Measurements from ENCODE around the gene BNIP1. TPM values are rescaled to one million over a fixed set of nuclear protein-coding genes. Genes with fewer than 3 reads are reported as not detected.
"Not testable (repeated sequence)": the region's sequence is repeated elsewhere in the genome, so short reads cannot be mapped to it uniquely, and the experiment has no call there.

BNIP1 gene
- total RNA-seq, 3 donors from 2014 or later = 10.9 to 12.4 (median 11.4) TPM

GRCh38 chr5:173108914-173109313 is 35.4 kb upstream of the BNIP1 start:
- intact Hi-C loops (cut with DNase I, micrococcal nuclease) = no loop called here
- H3K9me3 ChIP-seq = no peaks in the 10 kb centered on the region
- no peak overlapping the region for H3K4me3 ChIP-seq
- H3K4me1 ChIP-seq (ENCODE audit: low read depth) = peaks cover 5% of the 10 kb centered on the region
- ATAC-seq = no peak
- TF ChIP-seq, protein P1, sequence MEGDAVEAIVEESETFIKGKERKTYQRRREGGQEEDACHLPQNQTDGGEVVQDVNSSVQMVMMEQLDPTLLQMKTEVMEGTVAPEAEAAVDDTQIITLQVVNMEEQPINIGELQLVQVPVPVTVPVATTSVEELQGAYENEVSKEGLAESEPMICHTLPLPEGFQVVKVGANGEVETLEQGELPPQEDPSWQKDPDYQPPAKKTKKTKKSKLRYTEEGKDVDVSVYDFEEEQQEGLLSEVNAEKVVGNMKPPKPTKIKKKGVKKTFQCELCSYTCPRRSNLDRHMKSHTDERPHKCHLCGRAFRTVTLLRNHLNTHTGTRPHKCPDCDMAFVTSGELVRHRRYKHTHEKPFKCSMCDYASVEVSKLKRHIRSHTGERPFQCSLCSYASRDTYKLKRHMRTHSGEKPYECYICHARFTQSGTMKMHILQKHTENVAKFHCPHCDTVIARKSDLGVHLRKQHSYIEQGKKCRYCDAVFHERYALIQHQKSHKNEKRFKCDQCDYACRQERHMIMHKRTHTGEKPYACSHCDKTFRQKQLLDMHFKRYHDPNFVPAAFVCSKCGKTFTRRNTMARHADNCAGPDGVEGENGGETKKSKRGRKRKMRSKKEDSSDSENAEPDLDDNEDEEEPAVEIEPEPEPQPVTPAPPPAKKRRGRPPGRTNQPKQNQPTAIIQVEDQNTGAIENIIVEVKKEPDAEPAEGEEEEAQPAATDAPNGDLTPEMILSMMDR (IDR thresholded peaks at IDR 0.05) = no peak
- no peak for DNase-seq
- no peaks in the 10 kb centered on the region for H3K36me3 ChIP-seq (ENCODE audit: low read depth)

- TF ChIP-seq, protein P1 (IDR thresholded peaks at IDR 0.05) = no peak
- Histone ChIP-seq H3K4me1 (ENCODE audit: low read depth) (peaks cover 5% of the 10 kb centered on the region), H3K9me3 (peaks cover 7% of the 10 kb centered on the region), H3K4me3 (no peak overlapping the region), H3K36me3 (ENCODE audit: low read depth) (no peaks in the 10 kb centered on the region)
- ATAC-seq (no peak), DNase-seq (no peak)
- intact Hi-C loops (cut with DNase I, micrococcal nuclease) = no loop called here
Observed at GRCh38 chr5:173114536-173114935, 29.8 kb upstream of the BNIP1 start.

GRCh38 chr5:173119719-173120118 is 24.6 kb upstream of the BNIP1 start:
- ATAC-seq = no peak
- H3K36me3 ChIP-seq (ENCODE audit: low read depth) = no peaks in the 10 kb centered on the region

DNA sequence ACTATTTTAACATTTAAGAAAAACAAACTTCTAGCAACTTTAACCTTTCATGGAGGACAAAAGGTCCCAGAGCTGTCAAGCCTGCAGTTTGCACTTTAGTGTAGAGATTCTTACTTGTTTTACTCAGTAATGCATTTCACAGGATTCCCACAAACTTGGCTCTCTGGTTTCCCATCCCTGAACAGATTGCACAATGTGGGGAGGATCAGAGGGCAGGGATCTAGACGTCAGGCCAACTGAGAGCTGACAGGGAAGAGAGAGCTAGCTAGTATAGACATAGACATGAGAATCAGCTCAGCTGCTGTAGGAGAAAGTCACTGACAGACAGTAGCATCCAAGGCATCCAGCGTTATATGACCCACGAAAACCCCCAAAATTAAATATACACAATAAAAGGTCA is 20.9 kb upstream of the BNIP1 start:
- intact Hi-C loops (cut with DNase I, micrococcal nuclease) = no loop called here

More at GRCh38 chr5:173119719-173120118, 24.6 kb upstream of the BNIP1 start:
- intact Hi-C loops (cut with DNase I, micrococcal nuclease) = no loop called here
- Histone ChIP-seq H3K4me3 (no peak overlapping the region), H3K4me1 (ENCODE audit: low read depth) (no peaks in the 10 kb centered on the region), H3K9me3 (peaks cover 8% of the 10 kb centered on the region)
- no peak for DNase-seq
- TF ChIP-seq, protein P1 (IDR thresholded peaks at IDR 0.05) = no peak

DNA sequence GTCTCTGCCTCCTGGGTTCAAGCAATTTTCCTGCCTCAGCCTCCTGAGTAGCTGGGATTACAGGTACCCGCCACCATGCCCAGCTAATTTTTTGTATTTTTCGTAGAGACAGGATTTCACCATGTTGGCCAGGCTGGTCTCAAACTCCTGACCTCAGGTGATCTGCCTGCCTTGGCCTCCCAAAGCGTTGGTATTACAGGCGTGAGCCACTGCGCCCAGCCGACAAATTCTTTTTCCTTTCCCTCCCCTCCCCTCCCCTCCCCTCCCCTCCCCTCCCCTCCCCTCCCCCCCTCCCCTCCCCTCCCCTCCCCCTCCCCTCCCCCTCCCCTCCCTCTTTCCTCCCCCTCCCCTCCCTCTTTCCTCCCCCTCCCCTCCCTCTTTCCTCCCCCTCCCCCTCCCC is 12.2 kb upstream of the BNIP1 start:
- H3K36me3 ChIP-seq (ENCODE audit: low read depth); H3K4me1 ChIP-seq (ENCODE audit: low read depth); H3K9me3 ChIP-seq; H3K4me3 ChIP-seq; DNase-seq; ATAC-seq; intact Hi-C loops (cut with DNase I, micrococcal nuclease): not testable (repeated sequence)

More for the DNA sequence above, 20.9 kb upstream of the BNIP1 start:
- Histone ChIP-seq H3K9me3 (peaks cover 8% of the 10 kb centered on the region), H3K4me3 (no peak overlapping the region), H3K4me1 (ENCODE audit: low read depth) (no peaks in the 10 kb centered on the region), H3K36me3 (ENCODE audit: low read depth) (no peaks in the 10 kb centered on the region)
- TF ChIP-seq, protein P1 (IDR thresholded peaks at IDR 0.05) = no peak
- ATAC-seq = no peak
- no peak for DNase-seq

DNA sequence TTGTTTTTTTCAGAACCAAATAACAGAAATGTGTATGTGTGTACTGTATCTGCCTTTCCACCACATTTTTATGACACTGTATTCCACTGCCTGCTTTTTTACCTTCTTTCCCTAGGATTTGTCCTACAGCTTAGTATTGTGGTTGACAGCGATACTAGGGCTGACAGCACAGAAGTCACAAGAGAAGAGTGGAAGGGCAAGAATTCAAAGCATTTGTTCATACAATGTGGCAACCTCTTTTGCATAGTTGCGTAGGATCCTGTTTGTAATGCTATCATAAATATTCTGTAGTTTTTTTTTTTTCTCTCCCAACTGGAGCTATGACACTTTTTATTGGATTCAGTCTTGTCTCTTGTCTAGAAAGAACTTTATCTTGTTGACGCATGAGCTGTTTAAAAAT is 5.6 kb upstream of the BNIP1 start:
- no peaks in the 10 kb centered on the region for H3K4me1 ChIP-seq (ENCODE audit: low read depth)
- ATAC-seq (no peak), DNase-seq (no peak)
- no peaks in the 10 kb centered on the region for H3K9me3 ChIP-seq
- H3K36me3 ChIP-seq (ENCODE audit: low read depth) = no peaks in the 10 kb centered on the region
- TF ChIP-seq, protein P1 (IDR thresholded peaks at IDR 0.05) = no peak
- H3K4me3 ChIP-seq = no peak overlapping the region
- intact Hi-C loops (cut with DNase I, micrococcal nuclease) = no loop called here

All from mucosa of descending colon (tissue), 3 donors.